Measurements from ENCODE around the gene THOC6. TPM values are rescaled to one million over a fixed set of nuclear protein-coding genes. Genes with fewer than 3 reads are reported as not detected.

The THOC6 gene
- polyA plus RNA-seq, 12 donors, result 14.4 to 839 (median 18.9) TPM

DNA sequence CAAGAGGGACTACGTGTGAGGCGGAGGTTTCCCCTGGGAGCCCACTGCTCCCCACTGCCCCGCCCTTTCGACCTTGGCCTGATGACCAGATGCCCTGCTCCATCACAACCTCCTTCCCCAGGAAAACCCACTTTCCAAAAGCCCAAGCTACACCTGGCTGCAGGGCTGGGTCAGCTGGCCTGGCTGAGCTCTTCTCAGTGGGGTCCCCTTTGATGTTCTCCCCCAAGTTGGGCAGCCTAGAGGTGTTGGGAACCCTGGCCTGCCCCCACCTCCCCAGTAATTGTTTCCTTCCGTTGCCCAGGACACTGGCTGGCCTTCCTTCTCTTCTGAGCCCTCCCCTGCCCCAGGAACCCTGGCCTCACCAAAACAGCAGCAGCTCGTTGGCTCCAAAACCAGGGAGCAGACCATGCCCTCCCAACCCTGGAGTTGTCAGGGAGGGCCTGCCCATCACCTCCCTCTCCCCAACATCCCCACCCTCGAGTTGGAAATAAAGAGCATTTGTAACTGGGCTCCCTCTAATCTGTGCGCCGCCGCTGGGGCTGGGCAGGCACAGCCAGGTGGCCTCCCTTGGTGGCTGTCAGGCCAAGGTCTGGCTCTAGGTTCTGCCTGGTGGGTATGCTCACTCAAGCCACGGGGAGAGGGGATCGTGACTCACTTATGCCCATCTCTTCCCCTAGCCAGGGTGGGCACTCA, 9.7 kb upstream of the THOC6 start:
- DNase-seq, result no peak

- DNase-seq, result no peak
These were observed 8.9 kb upstream of the THOC6 start for GRCh38 chr16:3014971-3015370.

- no peak for DNase-seq
These were observed 7.8 kb upstream of the THOC6 start for GRCh38 chr16:3015865-3016521.

DNA sequence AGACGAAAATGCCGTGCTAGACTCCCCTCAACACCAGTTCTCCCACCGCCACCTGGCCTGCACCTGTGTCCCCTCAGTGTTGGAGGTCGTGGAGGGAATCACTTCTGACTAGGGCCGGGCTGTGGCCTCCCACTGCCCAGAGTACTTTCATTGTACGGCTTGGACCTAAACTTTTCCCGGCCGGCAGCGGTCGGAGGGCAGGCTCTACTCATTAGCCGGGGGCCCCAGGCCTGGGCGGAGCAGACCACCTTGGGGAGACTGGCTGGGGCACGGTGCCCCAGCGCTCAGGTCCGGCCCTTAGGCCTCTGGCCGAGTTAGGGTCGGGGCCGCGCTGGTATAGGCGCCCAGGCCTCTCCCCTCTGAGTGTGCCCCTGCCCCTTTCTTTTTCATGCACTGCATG, 6.5 kb upstream of the THOC6 start:
- no peak for DNase-seq

GRCh38 chr16:3017794-3018506, 5.9 kb upstream of the THOC6 start, which contains the start of gene CLDN6:
TSS of gene CLDN6 (minus strand) at chr16:3018183. CDS start at chr16:3016021, 2,162 bp downstream.
- no peak for DNase-seq

GRCh38 chr16:3019594-3020246, 4.1 kb upstream of the THOC6 start:
- no peak for DNase-seq

DNA sequence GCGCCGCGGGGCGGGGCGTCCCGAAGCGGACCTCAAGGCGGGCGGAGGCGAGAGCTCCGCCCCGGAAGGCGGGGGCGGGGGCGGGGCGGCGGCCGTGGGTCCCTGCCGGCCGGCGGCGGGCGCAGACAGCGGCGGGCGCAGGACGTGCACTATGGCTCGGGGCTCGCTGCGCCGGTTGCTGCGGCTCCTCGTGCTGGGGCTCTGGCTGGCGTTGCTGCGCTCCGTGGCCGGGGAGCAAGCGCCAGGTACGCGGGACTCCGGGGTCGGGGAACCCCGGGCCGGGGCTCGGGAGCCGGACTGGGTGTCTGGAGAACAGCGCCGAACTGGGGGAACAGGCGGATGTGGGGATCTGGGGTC, 3.6 kb upstream of the THOC6 start, which contains the start of gene TNFRSF12A:
TSS of gene TNFRSF12A (plus strand) at position 122 of the 357 bp plus-strand sequence. CDS start at position 152, 30 bp downstream.
- DNase-seq, result peak; percentile 58

- DNase-seq, result peak; percentile 47
These were observed 3.0 kb upstream of the THOC6 start for GRCh38 chr16:3020604-3021448.

DNA sequence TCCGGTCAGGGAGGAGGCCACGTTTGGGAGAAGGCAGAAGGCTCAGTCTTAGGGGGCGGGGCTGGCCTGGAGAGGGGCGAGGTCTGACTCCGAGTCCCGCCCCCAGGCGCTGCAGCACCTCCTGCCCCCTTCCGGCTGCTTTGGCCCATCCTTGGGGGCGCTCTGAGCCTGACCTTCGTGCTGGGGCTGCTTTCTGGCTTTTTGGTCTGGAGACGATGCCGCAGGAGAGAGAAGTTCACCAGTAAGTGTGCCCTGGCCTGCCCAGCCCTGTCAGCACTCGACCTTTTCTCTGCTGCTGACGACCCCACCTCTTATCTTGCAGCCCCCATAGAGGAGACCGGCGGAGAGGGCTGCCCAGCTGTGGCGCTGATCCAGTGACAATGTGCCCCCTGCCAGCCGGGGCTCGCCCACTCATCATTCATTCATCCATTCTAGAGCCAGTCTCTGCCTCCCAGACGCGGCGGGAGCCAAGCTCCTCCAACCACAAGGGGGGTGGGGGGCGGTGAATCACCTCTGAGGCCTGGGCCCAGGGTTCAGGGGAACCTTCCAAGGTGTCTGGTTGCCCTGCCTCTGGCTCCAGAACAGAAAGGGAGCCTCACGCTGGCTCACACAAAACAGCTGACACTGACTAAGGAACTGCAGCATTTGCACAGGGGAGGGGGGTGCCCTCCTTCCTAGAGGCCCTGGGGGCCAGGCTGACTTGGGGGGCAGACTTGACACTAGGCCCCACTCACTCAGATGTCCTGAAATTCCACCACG, 2.2 kb upstream of the THOC6 start:
- DNase-seq, result peak; percentile 74

- peak; percentile 91 for DNase-seq
These were observed 1.6 kb upstream of the THOC6 start for GRCh38 chr16:3022208-3022683.

DNA sequence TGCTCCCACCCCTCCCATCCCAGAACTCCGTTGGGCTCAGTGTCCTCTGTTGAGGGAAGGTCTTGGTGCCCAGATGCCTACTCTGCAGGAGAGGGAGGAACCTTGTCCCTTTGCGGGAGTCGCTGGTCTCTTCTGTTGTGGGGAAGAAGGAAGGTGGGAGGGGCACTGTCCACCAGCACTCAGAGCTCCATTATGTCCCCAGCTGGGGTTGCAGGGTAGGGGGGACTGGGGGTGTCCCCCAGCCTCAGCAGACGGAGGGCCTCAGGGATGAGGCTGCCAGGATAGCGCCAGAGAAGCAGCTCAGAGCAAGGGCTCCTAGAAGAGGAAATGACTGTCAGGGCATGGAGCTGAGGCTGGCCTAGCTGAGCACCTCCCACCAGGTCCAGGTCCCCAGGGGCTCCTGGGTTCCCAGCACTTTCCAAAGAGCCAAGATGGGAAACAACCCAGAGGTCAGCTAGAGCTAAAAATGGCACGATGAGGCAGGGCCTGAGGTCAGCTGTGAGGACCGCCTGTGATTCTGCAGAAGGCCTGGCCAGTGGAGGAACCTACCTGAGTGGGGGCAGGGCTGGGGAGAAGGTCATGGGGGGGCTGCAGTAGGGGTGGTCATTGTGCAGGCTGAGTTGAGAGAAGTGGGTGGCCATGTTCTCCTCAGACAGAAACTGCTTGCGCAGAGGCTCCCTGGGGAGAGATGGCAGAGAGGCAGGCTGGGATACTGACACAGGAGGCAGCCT, 986 bp upstream of the THOC6 start:
- DNase-seq, result no peak

GRCh38 chr16:3023415-3023668, 493 bp upstream of the THOC6 start:
- DNase-seq, result no peak

- DNase-seq, result no peak
These were observed 1.5 kb downstream of the THOC6 start for GRCh38 chr16:3025032-3026002.

DNA sequence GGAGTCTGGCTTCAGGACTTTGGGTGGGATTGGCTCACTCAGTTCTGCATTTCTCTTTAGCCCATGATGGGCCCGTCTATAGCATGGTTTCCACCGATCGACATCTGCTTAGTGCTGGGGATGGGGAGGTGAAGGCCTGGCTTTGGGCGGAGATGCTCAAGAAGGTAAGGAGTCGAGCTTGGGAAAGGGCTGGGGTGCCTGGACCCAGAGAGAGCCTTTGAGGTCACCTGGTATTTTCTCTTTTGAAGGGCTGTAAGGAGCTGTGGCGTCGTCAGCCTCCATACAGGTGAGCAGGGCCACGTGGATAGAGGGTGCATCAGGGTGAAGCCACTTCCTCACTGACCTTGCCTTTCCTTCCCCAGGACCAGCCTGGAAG, 2.2 kb downstream of the THOC6 start:
- no peak for DNase-seq

- DNase-seq, result no peak
These were observed 3.0 kb downstream of the THOC6 start for GRCh38 chr16:3026609-3027488.

DNA sequence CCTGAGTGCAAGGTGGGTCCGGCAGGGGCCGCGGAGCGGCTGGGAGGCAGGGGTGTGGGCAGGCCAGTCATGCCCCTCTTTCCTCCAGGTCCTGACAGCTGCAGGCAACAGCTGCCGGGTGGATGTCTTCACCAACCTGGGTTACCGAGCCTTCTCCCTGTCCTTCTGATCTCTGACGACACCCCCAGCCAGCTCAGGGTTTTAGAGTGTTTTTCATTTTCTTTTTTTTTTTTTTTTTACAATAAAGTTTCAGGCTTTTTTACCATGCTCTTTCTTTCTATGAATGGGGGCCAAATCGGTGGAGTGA, 3.6 kb downstream of the THOC6 start:
- DNase-seq, result no peak

DNA sequence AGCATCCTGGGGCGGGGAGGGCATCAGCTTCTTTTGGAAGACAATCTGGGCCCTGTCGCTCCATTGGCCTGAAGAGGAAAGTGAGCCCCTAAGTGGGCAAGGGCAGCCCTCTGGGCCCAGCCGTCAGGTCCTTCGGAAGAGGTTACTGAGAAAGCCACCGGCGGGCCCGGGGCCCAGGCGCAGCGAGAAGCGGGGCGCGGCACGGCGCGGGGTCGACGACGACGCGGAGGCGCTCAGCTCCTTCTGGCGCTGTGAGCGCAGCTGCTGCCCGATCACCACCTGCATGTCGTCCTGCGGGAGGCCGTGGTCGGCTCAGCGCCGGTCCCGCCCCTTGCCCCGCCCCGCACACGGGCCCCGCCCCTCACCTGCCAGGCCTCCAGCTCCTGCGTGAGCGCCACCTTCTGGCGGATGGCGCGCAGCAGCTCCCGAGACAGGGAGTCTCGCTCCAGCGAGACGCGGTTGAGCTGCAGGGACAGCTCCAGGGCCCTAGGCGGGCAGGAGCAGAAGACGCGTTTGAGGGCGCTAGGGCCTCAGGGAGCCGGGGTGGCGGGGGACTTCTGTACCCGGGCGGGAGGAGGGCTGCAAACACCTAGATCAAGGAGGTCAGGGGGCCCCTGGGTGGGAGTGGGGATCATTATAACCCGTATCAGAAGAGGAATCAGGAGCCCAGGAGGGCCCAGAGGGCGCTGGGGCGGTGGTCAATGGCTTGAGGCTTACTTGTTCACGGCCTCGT, 4.3 kb downstream of the THOC6 start:
- DNase-seq, result peak; percentile 60
